SHP77 treated with DMSO at 0.1 percent for 48 hours (cell line): ENCODE results near the gene LRBA.

Experiments used
- DNase-seq: peaks from one replicate; lab custom pipeline; 2025; lab: John Stamatoyannopoulos, UW

The LRBA gene

DNA sequence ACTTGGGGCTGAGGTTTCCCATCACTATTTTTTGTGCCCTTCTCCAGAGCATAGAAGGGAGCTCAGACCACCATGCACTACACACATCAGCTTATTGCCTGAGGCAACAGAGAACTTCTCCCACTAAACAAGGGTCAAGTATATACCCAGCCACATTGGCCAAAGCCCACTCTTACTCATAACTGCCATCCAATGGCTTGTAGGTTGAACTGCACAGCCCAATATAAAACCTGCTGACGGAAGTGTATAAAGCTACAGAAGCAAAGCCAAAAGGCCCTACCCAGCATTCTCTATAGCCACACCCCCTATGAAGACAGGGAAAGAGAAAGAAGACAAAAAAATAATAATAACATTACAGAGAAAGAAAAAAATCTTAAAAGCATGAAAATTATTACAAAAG lies 139.7 kb downstream of the LRBA start:
- DNase-seq = no peak

DNA sequence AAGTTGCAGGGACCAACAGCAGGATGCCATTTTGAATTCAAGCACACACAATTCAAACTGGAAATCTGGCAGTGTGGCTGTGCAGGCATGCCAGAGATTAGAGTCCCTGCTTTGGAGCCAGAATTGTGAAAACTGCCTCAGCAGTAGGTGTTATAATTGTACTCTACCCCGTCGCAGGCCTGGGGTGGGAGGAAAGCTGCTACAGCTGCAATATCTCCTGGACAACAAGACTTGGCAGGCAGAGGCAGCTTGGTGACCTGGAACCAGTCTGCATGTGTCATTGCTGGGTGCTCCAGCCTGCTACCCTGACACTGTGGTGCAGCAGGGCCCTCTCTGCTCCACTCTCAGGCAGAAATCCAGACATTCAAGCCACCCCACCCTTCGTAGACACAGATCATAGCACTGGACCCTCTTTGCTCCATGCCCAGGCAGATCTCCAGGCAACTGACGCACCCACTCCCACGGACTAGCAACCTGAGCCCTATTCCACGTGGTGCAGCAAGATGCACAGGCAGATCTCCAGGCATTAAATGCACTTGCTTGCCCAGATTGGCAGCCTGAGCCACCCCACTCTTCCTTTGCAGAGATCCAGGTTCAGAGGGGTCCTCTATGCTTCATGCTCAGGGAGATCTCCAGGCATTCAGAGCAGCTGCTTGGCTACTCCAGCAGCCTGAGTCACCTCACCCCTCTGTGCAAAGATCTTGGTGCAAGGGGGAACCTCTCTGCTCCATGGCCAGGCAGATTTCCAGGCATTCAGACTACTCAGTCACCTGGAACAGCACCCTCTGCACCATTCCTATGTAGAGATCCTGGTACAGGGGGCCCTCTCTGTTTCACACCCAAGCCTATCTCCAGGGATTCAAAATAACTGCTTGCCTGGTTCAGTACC lies 140.5 kb downstream of the LRBA start:
- no peak for DNase-seq

DNA sequence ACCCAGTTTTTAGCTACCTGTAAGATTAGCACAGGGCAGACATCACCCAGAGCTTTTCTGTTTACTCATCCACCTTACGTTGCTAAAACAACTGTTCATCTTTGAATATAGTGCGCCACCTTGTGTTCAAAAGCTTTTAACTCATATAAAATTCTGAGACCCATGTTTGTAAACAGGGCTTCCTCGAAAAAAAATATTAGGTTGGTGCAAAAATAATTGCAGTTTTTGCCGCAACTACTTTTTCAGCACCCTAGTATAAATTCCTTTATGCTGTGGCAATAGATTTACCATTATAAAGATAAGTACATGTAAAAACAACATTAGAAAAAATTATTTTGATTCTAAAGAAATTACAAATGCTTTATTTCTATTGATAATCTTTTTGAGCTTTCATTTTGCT lies 147.9 kb downstream of the LRBA start:
- peak; percentile 45 for DNase-seq

DNA sequence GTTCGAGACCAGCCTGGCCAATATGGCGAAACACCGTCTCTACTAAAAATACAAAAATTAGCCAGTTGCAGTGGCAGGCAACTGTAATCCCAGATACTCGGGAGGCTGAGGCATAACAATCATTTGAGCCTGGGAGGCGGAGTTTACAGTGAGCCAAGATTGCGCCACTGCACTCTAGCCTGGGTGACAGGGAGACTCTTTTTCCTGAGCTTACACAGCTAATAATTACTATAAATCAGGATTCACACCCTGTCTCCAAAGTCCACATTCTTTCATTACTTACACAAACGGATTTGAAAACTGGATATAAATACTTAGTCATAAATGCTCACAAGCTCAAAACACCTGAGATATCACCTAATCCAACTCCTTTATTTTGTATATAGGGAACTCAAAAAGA lies 151.6 kb downstream of the LRBA start:
- DNase-seq = no peak

DNA sequence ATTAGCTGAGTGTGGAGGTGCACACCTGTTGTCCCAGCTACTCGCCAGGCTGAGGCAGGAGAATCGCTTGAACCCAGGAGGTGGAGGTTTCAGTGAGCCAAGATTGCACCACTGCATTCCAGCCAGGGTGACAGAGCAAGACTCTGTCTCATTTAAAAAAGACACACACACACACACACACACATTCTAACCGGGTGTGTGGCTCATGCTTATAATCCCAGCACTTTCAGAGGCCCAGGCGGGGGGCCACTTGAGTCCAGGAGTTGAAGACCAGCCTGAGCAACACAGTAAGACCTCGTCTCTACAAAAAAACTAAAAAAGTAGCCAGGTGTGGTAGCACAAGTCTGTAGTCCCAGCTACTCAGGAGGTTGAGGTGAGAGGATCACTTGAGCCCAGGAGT lies 152.3 kb downstream of the LRBA start:
- DNase-seq = no peak

DNA sequence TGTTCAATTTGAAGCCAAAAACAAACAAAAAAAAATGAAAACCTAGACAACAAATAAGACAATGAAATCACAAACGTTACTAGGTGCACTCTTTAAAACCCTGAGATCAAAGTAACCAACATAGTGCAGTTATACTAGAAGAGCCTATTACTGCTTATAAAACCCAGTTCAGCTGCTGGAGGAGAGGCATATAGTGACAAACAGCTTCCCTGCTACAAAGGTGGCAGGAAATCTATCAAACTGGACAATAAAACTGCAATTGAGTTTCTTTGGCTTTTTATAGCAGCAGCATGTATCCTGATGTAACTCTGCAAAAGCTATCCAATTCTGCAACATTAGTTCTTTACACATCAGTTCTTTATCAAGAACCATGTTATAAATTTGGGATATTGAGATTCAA lies 155.6 kb downstream of the LRBA start:
- DNase-seq = no peak

DNA sequence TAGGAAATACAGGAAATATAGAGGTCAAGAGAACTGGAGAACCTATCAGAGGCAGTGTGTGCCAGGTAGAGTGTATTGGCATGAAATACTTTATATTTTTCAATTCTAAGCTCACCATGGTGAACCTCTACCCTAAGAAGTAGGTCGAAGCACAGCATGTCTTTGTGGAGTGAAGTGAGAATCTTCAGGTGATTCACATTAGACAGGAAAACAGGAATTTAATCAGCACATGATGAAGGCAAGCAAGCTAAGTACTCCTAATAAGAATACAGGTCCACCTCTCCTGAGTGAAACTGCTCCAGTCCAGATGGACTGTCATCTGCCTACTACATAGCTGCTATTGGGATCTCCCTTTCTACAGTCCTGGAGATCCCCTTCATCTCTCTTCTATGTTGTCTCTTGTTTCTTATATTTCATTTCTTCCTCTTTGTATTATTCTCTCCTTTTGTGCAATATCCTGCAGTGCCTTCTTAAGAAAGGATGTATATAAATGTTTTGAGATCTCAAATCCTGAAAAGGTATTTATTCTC lies 159.0 kb downstream of the LRBA start:
- DNase-seq = no peak

DNA sequence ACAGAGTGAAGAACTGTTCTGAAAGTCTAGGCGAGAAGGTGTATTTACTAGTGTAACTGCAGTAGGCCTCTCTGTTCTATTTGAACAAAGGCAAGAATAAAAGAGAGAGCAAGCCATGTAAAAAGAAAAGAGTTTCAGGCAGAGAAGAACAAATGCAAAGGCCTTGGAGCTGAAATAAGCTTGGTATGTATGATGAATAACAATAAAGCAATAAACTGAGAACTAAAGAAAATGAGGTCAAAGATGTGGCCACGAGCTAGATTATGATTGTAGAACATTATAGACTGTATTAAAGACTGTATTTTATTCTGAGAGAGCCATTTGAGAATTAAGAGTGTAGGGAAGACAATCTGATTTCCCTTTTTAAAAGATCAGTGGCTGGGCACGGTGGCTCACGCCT lies 160.5 kb downstream of the LRBA start:
- no peak for DNase-seq

DNA sequence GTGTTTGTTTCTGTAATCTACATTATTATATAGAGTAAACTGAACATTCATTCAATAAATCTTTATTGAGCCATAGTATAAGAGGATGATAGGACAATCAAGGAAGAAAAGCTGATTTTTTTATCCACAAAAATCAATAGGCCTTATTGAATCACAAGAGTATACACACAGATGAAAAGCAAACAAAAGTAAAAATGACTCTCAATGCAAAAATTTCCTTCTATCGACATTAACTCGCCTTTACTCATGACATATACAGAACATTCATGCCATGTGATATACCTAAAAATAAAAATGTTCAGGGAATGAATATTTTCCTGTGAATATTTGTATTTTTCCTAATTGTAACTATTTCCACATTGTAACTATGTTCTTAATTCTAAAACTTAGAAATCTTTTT lies 161.2 kb downstream of the LRBA start:
- DNase-seq = no peak

DNA sequence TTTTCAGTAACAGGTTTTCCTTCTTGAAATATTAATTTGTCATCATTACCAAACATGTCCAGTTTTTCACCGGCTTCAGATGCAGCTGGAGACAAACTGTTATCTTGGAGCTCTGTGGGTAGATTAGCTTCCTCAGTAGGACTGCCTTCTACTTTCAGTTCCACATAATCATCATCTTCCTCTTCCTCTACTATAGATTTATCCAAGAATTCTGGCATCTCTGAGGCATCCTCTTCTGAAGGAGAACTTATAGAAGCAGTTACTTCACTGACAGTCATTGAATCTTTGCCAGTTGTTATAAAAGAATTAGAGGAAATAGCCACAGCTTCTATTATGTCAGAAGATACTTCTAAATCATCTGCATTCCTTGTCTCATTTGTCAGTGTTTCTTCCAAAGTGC lies 162.9 kb downstream of the LRBA start:
- DNase-seq = no peak

DNA sequence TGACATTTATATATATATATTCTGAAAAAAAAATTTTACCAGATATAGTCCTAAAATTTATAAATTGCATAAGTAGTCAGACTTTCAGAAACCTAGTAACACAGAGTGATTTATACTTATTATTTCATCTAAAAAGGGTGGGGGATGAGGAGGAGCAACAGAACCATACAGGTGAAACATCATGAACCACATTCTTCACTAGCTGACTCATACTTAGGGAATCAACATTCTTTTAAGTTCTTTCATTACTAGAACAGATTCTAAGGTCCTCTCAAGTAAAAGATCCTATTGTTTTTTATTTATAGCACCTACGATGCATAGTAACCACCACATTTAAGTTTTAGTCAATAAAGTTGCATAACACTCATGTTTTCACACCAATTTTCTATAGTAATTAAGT lies 166.1 kb downstream of the LRBA start:
- no peak for DNase-seq

DNA sequence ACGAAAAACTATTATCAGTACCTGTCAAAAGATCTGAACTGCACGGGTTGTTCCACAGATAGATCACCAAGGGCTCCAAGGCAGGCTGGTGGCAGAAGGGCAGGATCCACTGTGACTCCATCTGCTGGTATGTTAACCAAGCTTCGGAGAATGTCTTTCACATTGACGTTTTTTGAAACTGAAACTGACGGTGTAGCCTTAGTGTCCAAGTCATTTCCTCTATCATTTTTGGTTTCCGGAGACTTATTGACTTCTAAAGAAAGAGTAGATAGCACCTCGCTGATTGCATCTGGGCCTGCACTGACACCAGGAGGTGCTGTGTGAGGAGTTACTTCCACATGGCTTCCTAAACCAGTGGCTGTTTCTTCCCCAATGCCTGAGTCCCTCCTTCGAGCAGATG lies 186.9 kb downstream of the LRBA start:
- no peak for DNase-seq

DNA sequence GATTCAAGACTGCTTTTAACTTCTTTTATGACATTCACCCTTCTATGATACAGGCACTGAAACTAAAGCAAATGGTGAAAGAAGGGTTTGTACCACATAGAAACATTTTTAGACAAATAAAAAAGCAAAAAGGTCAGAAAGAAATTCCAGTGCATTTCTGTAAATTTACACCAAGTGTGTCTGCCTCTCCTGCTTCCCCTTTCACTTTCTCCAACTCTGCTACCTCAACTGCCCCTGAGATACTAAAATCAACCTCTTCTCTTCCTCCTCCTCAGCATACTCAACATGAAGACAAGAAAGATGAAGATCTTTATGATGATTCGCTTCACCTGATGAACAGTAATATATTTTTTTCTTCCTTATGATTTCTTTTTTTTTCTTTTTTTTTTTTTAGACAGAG lies 187.9 kb downstream of the LRBA start:
- DNase-seq = no peak

DNA sequence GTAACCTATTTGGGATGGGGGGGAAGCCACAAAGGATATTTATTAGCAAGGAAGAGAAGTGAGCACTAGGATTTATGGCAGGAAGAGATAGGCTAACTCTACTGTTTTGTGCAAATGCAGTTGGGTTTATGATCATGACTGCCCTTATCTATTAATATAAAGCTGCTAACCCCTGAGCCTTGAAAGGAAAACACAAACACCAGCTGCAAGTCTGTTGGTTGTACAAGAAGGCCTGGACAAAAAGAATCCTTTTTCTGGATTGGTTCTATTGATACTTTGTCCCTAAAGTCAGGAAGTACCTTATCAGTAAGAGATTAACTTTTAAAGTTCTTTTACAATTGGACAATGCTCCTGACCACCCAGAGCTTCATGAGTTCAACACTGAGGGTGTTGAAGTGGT lies 188.8 kb downstream of the LRBA start:
- no peak for DNase-seq

DNA sequence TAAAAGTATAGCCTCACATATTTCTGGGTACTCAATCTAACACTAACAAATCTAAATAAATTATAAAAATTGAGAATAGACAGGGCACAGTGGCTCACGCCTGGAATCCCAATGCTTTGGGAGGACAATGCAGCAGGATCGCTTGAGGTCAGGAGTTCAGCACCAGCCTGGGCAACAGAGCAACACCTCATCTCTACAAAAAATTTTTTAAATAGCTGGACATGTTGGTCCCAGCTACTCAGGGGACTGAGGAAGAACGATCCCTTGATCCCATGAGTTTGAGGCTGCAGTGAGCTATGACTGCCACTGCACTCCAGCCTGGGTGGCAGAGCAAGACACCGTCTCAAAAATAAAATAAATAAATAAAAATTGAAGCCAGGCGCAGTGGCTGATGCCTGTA lies 192.7 kb downstream of the LRBA start:
- no peak for DNase-seq

DNA sequence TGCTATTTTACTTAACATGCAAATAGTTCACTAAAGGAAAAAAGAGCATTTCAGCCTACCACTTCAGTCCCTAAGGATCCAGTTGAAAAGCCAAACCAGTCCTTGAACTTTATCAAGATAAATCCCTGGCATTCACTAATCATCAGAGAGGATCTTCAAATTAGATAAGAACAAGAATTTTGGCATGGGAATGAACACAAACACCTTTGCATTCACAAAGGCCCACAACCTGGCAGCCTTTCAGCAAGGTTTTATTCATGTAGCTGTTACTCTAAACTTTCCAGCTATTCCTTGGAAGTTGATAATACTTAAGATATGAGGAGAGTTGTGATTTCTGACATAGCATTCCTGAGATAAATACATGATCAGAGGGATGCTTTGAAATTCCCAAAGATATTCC lies 193.4 kb downstream of the LRBA start:
- DNase-seq = no peak

DNA sequence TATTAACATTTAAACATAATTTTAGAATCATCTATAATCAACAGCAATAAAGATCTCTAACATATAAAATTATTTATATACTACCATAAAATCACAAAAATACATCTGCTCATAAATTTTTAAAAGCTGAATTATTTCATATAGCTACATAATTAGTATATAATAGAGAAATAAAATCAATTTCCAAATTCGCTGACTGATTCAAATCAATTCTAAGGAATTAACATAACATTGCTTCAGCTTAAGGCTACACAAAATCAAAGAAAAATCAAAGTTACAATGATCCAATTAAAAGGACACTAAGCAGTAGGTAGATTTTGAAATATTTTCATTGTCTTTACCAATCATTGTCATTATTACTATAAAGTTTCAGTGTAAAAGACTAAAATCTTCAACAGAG lies 194.7 kb downstream of the LRBA start:
- DNase-seq = no peak

DNA sequence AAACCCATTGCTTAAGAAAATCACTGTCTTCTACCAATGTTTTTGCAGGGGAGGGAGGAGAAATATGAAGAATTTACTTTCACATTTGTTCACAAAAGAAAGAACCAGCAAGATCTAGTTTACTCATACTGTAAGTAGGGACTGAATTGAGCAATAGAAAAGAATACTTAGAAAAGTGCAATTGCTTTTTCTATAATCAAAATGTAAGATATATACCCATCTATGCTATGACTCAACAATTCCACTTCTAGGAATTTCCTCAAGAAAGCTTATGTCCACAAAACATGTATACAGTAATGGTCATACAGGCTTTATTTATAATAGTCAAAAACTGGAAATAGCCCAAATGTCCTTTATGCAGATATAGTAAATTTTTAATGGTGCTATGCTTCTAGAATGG lies 196.4 kb downstream of the LRBA start:
- no peak for DNase-seq

DNA sequence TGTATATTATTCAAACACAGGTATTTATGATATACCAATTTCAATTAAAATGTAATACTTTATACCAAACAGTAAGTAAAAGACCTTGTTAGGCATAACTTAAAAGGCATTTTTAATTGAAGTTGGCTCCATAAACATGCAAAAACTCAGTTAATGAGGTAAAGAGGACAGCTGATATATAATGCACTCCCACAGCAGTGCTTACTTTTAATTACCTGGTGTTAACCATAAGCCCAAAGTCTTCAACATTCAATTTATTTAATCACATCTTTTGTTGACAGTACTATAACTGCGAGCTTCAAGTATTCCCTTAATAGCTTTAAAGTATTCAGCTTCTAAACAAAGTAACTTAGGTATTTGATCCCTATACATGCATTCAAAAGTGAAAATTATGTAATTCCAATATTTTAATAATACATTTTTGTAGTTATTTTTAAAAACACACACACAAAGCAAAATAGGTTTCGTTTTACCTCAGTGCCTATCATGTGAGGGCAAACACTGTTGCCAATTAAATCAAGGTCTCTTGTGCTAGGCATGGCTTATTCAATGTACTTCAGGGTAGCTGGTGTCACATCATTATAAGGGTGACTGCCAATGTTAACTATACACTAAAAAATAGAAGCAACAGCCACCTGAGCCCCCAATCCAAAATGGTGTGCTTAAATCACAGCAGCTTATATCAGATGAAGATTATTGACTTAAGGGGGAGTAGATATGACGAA lies 197.1 kb downstream of the LRBA start:
- DNase-seq = no peak

DNA sequence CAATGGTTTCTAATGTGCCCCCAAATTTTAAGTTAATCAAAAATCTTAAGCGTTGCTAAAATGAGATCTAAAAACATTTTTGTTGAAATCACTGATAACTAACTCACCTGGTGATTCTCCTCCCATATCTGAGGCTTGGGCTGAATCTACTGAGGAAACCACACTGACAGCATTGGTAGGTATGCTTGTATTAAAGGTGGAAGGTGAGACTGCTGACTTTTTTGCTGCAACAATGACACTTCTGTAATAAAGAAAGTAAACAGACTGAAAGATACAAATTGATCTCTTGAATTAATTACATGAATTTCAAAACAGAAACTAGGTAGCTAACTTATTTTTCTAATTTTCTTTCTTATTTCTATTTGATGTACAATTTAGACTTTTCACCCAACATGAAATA lies 198.1 kb downstream of the LRBA start:
- DNase-seq = no peak

DNA sequence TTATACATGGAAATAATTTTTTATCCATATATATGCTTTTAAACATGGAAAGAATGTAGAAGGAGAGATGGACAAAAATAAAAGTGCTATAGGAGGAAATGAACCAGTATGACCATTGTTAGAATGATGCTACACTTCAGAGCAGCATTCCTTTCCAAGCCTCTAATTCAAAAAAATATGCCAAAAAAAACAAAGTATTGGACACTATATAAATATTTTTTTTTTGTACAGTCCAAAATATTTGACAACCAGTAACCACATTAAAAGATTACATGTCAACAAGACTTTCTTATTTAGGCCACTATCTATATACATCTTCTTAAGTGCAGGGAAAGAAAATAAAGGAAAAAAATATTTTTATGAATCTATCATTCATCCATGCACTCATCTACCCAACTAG lies 198.6 kb downstream of the LRBA start:
- no peak for DNase-seq

DNA sequence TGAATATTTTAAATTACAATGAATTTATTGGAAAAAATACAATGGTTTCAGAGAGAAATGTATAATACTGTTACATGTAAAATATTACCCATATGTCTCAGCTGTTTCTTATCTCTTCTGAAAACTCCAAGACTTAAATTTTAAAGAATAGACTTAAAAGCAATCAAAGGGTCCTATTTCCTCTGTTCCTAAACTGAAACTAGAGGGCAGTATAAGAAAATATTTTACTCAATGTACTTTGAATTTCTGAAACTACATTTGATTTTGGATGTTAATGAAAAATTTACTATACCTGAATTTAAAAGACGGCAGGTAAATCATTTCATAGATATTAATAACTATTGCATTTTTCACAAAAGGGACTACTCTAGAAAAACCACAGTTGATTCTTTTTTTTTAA lies 200.2 kb downstream of the LRBA start:
- DNase-seq = no peak
